Anterior cingulate cortex (tissue), 58 donors: Measurements from ENCODE around the gene HBQ1.
"Not testable (repeated sequence)": the region's sequence is repeated elsewhere in the genome, so short reads cannot be mapped to it uniquely, and the experiment has no call there.

ENCODE experiments used
- DNase-seq, 58 donors: peaks; one replicate each; lab custom pipeline; 2025; lab: John Stamatoyannopoulos, UW

The HBQ1 gene

DNA sequence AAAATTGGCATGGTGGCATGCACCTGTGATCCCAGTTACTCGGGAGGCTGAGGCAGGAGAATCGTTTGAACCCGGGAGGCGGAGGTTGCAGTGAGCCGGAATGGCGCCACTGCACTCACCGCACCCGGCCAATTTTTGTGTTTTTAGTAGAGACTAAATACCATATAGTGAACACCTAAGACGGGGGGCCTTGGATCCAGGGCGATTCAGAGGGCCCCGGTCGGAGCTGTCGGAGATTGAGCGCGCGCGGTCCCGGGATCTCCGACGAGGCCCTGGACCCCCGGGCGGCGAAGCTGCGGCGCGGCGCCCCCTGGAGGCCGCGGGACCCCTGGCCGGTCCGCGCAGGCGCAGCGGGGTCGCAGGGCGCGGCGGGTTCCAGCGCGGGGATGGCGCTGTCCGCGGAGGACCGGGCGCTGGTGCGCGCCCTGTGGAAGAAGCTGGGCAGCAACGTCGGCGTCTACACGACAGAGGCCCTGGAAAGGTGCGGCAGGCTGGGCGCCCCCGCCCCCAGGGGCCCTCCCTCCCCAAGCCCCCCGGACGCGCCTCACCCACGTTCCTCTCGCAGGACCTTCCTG, at the start of gene HBQ1:
Gene HBQ1 (plus strand): TSS at position 359 of the 575 bp plus-strand sequence. CDS start 28 bp downstream, at position 387.
- peak in 1 of 58 donors; percentile 19 for DNase-seq

DNA sequence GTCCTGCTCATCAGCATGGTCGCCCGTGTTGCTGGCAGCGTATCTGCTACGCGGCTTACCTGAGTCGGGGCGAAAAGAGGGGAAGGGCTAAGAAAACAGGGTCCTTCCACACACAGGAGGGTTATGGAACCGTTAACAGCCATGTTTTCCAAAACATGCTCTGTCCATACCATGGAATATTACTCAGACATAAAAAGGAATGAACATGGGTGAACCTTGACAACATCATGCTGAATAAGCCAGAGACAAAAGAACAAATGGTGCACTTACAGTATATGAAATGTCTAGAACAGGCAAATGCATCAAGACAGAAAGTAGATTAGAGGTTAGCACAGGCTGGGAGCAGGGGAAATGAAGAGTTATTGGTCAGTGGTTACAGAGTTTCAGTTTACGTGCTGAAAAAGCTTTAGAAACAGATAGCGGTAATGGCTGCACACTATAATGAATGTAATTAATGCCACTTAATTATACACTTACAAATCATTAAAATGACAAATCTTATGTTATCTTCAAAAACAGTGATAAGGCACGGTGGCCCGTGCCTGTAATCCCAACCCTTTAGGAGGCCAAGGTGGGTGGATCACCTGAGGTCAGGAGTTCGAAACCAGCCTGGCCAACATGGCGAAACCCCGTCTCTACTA, 49.6 kb upstream of the HBQ1 start:
- DNase-seq: no peak

DNA sequence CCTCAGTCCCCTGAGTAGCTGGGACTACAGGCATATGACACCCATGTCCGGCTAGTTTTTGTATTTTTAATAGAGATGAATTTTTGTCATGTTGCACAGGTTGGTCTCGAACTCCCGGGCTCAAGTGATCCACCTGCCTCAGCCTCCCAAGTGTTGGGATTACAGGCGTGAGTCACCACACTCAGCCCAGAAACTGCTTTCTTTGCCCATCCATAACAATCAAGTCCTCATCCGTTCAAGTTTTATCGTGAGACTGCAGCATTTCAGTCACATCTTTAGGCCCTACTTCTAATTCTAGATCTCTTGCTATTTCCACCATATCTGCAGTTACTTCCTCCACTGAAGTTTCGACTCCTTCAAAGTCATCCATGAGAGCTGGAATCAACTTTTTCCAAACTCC, 48.1 kb upstream of the HBQ1 start:
- DNase-seq: no peak

DNA sequence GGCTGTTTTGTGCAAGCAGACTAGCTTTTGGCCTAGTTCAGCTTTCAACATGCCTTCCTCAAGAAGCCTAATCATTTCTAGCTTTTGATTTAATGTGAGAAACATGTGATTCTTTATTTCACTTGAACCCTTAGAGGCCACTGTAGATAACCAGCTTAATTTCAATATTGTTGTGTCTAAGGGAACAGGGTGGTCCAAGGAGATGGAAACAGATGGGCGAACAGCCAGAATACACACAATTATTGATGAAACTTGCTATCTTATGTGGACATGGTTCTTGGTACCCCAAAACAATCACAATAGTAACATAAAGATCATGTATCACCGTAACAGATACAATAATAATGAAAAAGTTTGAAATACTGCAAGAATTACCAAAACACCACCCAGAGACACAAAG, 46.5 kb upstream of the HBQ1 start:
- no peak for DNase-seq

DNA sequence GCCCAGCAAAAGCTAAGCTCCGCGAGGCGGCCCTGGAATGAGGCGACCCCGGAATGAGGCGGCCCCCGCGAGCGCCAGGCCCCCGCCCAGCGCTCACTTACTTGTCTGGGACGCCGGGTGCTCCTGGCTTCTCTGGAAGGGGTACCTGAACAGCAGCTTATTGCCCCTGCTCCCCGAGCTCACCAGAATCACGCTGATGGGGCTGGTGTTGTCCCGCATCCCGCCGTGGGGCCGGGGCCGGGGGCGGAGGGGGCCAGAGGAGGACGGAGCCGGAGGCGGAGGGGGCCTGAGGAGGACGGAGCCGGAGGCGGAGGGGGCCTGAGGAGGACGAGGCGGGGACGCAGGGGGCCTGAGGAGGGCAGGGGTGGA, 42.2 kb upstream of the HBQ1 start:
- peak in 3 of 58 donors; percentile 15 to 27 (median 22) for DNase-seq

DNA sequence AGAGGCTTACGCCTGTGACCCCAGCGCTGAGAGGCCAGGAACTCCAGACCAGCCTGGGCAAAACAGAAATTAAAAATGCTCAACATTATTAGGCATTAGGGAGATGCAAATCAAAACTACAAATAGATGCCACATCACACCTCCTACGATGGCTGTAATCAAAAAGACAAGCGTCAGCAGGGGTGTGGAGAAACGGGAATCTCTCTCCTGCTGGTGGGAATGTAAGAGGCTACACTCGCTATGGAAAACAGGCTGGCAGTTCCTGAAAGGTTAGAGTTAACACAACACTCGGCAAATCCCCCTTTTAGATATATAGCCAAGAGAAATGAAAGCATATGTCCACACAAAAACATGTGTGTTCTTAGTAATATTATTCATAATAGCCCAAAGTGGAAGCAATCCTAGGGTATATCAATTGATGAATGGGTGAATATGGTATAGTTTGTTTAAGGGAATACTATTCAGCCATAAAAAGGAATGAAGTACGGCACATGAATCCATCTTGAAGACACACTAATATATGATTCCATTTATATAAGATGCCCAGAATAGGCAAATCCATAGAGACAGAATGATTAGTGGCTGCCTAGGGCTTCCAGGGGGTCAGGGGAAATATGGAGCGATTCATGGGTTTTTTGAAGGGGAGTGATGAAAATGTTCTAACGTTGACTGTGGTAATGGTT, 39.9 kb upstream of the HBQ1 start:
- DNase-seq: no peak

DNA sequence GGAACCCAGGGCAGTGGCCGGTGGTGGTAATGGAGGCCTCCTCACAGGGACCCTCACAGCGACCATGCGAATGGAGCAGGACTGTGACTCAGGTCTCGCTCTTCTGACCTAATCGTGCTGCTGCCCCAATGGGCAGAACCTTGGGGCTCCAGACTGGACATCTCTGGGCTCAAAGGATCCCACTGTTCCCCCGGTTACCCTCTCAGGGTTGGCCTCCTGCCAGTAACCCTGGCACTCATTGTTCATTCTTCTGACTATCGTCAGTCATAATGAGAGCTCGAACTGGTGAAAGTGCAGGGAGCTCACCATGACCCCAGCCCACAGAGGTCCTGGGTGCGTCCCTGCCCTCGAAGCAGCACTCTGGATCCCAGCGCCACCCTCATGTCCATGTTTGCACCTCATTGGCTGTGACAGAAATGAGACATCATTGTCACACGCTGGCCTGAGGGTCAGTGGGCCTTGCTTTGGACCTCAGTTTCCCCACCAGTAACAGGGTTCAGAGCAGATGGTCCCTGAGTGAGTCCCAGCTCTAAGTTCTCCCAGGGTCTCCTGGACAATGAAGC, 37.8 kb upstream of the HBQ1 start:
- DNase-seq: peak in 11 of 58 donors; percentile 6 to 54 (median 19)

DNA sequence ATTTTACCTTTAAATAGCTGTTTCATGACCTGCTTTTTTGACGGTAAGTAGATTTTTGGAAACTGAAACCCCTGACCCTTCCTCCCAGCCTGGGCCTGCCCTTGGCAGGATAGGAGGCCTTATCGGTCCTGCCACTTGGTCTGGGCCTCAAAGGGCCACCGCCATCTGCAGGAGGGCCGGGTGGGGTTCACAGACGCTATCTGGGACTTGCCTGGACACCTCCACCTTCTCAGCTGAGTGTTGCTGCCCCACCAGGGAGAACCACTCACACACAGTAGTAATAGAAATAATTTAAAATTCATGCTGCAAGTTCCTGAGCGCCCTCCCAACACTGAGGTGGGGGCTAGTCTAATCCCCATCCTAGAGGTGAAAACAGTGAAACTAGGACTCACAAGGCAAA, 37.2 kb upstream of the HBQ1 start:
- DNase-seq: no peak

DNA sequence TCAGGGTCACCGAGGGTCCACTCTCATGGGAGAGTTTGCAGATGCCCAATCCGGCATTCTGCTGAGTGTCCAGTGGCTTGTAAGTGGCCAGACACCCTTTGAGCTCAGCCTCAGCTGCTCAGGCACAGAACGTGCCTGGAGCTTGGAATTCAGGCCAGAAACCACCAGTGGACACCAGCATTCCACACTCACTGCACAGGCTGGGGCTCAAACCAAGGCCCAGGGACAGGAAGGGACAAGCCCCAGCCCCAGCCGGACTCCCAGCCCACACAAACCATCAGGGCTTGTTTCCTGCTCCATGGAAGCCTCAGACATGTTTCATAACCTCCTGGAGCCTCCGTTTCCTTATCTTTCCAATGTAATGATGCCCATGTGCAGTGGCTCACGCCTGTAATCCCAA, 36.8 kb upstream of the HBQ1 start:
- DNase-seq: no peak

DNA sequence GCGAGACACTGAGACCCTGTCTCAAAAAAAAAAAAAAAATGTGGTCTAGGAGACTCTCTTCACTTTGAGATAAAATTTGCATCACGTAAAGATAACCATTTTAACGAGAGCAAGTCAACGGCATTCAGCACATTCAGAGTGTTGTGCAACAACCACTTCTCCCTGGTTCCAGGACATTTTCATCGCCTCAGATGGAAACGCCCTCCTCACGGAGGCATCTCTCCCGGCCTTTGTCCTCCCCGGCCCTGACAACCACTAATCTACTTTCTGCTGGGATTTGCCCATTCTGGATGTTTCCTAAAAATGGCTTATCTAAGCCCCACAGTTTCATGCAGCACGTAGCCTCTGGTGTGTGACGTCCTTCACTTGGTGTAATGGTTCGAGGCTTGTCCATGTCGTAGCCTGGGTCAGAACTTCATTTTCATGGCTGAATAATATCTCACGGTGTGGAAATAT, 35.4 kb upstream of the HBQ1 start:
- DNase-seq: no peak

DNA sequence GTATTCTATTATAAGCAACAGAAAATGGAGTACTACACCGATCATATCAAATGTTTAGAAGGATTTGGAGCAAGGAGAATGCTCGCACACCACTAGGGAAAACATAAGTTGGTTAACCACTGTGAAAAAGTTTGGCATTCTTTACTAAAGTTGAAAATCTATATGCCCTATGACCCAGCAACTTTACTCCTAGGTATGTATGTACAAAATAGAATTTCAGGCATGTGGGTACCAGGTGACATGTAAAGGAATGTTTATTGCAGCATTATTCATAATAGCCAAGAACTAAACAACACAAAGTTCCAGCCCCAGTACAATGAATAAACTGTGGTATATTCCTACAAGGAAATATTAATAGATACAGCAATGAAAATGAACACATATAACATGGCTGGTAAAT, 33.6 kb upstream of the HBQ1 start:
- DNase-seq: no peak

DNA sequence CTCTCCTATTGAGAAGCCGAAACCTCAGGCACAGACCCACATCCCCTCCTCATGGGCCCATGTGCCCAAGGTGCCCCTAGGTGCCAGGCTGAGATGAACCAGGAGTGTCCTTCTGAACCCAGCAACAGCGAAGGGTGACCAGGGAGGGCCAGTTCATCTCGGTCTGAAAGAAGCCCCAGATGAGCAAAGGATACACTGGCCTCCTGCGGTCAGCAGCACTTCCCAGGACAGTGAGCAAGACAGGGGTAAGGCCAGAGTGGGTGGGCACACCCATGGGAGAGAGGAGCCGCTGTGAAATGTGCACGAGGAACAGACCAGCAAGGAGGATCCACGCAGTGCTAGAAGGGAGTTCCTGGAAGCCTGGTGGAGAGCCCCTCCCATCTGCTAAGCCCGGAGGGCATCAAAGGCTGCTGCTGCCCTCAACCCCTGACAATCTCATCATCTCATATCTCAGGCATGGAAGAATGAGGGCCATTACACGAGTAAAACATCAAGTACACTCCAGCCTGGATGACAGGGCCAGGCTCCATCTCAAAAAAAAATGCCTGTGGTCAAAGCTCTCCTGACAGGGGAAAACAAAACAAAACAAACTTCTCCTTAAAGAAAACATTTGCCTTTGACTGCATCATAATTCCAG, 31.1 kb upstream of the HBQ1 start:
- no peak for DNase-seq

DNA sequence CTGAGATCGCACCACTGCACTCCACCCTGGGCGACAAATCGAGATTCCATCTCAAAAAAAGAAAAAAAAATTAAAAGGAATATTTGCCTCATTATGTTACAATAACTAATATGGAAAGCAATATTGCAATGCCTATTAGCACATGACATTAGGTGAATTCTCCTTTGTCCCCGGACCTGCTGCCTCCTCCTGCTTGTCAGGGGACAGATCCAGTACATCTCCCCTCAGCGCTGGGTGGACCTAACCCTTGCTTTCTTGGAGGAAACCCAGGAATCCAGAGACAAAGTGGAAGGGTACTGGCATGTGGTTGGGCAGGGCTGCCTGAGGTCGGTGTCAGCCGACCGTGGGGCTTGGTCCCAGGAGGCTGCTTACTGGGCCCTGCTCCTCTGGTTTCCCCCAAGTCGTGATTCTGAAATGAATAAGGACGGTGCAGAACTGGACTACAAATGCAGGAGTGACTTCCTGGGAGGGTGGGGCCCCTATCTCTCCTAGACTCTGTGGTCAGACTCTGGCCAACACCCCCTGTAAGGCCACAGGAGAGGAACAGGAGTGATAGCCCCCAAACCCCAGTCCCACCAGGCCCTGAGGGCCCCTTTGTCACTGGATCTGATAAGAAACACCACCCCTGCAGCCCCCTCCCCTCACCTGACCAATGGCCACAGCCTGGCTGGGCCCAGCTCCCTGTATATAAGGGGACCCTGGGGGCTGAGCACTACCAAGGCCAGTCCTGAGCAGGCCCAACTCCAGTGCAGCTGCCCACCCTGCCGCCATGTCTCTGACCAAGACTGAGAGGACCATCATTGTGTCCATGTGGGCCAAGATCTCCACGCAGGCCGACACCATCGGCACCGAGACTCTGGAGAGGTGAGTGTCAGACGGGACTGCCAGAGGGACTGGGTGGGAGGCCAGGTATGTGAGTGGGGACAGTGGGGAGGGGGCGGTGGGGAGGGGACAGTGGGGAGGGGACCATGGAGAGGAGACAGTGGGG, 27.8 kb upstream of the HBQ1 start, which contains the start of gene HBZ:
Gene HBZ (plus strand): TSS at position 504 of the 988 bp plus-strand sequence. CDS start 266 bp downstream, at position 770.
- no peak for DNase-seq

DNA sequence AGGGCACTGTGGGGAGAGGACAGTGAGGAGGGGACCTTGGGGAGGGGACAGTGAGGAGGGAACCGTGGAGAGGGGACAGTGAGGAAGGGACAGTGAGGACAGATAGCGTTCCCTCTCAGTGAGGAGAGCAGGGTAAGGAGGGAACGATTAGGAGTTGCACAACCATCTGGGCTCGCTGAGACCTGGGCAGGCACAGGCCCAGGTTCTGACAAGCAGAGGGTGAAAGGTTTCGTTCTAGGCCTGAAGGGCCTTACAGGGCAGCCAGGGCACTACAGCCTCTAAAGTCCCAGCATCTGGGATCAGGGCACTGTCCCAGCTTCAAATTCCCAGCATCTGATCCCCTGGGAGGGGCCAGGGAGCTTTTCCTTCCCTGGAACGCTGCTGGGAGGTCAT, 27.1 kb upstream of the HBQ1 start:
- not testable (repeated sequence) for DNase-seq

DNA sequence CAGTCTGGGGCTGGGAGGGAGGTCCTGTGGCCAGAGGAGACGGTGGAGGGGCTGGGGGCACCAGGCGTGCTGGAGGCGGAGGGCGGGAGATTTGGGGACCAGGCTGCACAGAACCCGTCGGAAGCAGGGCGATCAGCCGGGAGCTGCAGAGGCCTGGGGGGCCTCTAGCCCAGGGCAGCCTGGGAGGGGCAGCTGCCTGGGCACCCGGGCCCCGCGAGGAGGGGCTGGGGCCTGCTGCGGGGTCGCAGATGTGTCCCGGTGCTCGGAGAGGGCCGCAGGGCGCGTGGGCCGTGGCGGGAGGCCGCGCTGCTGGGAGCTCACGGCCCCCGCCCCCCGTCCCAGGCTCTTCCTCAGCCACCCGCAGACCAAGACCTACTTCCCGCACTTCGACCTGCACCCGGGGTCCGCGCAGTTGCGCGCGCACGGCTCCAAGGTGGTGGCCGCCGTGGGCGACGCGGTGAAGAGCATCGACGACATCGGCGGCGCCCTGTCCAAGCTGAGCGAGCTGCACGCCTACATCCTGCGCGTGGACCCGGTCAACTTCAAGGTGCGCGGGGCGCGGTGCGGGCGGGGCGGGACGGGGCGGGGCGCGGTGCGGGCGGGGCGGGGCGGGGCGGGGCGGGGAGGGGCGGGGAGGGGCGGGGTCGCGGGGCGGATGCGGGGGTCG, 26.6 kb upstream of the HBQ1 start:
- DNase-seq: not testable (repeated sequence)

DNA sequence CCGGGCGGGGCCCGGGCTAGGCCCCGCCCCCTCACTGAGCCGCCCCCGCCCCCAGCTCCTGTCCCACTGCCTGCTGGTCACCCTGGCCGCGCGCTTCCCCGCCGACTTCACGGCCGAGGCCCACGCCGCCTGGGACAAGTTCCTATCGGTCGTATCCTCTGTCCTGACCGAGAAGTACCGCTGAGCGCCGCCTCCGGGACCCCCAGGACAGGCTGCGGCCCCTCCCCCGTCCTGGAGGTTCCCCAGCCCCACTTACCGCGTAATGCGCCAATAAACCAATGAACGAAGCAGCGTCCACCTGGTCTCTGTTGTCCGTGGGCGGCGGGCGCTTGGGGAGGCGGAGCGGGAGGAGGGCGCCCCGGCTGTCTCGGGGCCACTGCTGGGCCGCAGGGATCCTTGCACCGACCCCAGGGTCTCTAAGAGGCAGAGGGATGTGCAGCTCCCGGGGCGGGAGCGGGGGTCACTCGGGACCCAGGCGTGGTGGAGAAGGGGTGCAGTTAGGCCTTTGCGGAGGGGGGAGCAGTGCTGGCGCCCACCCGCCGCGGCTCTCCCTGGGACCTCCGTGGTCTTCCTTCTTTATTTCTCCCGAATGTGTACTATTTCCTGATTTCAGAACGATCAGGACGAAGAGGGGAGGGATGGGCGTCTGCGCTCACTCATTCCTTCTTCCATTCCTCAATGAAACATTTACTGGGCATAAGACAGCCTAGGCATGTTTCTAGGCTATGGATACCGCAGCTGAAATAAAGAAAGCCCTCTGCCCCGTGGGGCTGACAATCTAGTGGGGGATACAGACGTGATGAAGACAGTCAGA, 25.8 kb upstream of the HBQ1 start:
- DNase-seq: peak in 10 of 58 donors; percentile 3 to 42 (median 18)

DNA sequence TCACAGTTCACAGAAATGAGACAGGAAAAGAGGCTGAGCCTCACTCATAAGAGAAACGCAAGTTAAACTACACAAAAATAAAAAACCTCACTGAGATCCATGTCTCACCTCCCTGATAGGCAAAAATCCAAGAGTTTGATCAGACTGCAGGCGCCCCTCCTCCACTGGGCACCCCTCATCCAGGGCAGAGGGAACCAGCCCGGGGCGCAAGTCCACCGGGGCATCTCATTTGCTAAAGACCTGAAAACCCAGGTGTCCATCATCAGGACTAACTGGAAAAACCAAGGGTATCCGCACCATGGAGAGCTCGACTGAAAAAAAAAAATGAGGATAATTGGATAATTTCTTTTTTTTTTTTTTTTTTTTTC, 25.2 kb upstream of the HBQ1 start:
- no peak for DNase-seq

DNA sequence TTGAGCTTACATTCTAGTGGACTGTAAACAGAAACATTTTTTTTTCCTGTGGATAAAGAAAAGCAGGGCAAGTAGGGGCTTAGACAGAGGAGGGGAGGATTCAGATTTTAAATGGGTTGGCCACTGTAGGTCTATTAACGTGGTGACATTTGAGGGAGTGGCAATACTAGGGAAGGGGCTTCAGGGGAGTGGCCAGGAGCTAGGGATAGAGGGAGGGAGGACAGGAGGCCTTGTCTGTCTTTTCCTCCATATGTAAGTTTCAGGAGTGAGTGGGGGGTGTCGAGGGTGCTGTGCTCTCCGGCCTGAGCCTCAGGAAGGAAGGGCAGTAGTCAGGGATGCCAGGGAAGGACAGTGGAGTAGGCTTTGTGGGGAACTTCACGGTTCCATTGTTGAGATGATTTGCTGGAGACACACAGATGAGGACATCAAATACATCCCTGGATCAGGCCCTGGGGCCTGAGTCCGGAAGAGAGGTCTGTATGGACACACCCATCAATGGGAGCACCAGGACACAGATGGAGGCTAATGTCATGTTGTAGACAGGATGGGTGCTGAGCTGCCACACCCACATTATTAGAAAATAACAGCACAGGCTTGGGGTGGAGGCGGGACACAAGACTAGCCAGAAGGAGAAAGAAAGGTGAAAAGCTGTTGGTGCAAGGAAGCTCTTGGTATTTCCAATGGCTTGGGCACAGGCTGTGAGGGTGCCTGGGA, 21.0 kb upstream of the HBQ1 start:
- no peak for DNase-seq
